HT1080 (cell line): Measurements from ENCODE around the gene CCDC167. TPM values are rescaled to one million over a fixed set of nuclear protein-coding genes. Genes with fewer than 3 reads are reported as not detected.

ENCODE experiments used
- DNase-seq: peaks from one replicate; pipeline ENCODE4 v3.0.0-alpha.2; 2015; ENCODE audit warnings: low read depth
- total RNA-seq: library from RNA; depleted of rRNA; stranded (reverse); fragments of >200 nt; shearing (Covaris generic); gene quantifications from 2 replicates; pipeline ENCODE4 v1.2.3, GENCODE V29; 2014

The CCDC167 gene
- total RNA-seq, 1 experiment from 2014 or later: 19.5 TPM

GRCh38 chr6:37490536-37491170, 9.0 kb downstream of the CCDC167 start:
- DNase-seq: no peak

- no peak for DNase-seq
These were observed 9.9 kb downstream of the CCDC167 start for GRCh38 chr6:37489697-37490336.

GRCh38 chr6:37488476-37488875, 11.2 kb downstream of the CCDC167 start:
- DNase-seq: no peak

- no peak for DNase-seq
These were observed 11.9 kb downstream of the CCDC167 start for GRCh38 chr6:37487591-37488380.

- DNase-seq: no peak
These were observed 13.4 kb downstream of the CCDC167 start for GRCh38 chr6:37486121-37486839.

- no peak for DNase-seq
These were observed 14.4 kb downstream of the CCDC167 start for GRCh38 chr6:37485291-37485702.

GRCh38 chr6:37484786-37485170, 14.9 kb downstream of the CCDC167 start:
- DNase-seq: no peak

- peak; percentile 34 for DNase-seq
These were observed 15.5 kb downstream of the CCDC167 start for GRCh38 chr6:37483917-37484785.

GRCh38 chr6:37483252-37483901, 16.3 kb downstream of the CCDC167 start:
- DNase-seq: no peak

GRCh38 chr6:37482606-37483251, 17.0 kb downstream of the CCDC167 start:
- DNase-seq: no peak

- DNase-seq: no peak
These were observed 17.7 kb downstream of the CCDC167 start for GRCh38 chr6:37481711-37482605.

- DNase-seq: no peak
These were observed 18.6 kb downstream of the CCDC167 start for GRCh38 chr6:37480951-37481534.

- DNase-seq: no peak
These were observed 19.5 kb downstream of the CCDC167 start for GRCh38 chr6:37480118-37480736.

- no peak for DNase-seq
These were observed 20.3 kb downstream of the CCDC167 start for GRCh38 chr6:37479266-37479854.

GRCh38 chr6:37478827-37479226, 20.9 kb downstream of the CCDC167 start:
- DNase-seq: no peak

GRCh38 chr6:37477656-37478435, 21.8 kb downstream of the CCDC167 start:
- no peak for DNase-seq

GRCh38 chr6:37477191-37477590, 22.5 kb downstream of the CCDC167 start:
- DNase-seq: no peak
